ENCODE data around the gene CENPT.

CENPT gene

DNA sequence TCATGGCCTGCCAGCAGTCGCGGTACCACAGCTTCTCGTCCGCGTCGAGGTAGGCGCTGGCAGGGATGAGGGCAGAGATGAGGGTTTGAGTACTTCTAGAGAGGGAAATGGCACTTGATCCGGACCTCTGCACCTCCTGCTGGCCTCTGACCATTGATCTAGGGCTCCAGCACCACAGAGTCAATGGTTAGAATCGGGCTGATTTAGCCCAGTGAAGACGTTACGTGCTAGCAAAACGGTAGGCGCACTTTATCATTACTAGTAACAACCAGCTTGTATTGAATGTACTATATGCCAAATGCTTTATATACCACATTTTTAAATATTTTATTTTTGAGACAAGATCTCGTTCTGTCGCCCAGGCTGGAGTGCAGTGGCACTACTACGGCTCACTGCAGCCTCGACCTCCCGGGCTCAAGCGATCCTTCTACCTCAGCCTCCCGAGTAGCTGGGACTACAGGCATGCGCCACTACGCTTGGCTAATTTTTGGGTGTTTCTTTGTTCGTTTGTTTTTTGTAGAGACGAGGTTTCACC is 40.3 kb downstream of the CENPT start:
- DNase-seq (ENCODE audit: low read depth, low spot score), result no peak

- DNase-seq (ENCODE audit: low read depth, low spot score), result peak; percentile 98
Measured at GRCh38 chr16:67806428-67807147, 40.9 kb downstream of the CENPT start, which contains the start of the genes RANBP10 and TSNAXIP1. Gene RANBP10 (minus strand): TSS chr16:67806560. CDS start chr16:67806536, 24 bp downstream. Gene TSNAXIP1 (plus strand): TSS chr16:67806889. CDS start chr16:67807150, 261 bp downstream.

DNA sequence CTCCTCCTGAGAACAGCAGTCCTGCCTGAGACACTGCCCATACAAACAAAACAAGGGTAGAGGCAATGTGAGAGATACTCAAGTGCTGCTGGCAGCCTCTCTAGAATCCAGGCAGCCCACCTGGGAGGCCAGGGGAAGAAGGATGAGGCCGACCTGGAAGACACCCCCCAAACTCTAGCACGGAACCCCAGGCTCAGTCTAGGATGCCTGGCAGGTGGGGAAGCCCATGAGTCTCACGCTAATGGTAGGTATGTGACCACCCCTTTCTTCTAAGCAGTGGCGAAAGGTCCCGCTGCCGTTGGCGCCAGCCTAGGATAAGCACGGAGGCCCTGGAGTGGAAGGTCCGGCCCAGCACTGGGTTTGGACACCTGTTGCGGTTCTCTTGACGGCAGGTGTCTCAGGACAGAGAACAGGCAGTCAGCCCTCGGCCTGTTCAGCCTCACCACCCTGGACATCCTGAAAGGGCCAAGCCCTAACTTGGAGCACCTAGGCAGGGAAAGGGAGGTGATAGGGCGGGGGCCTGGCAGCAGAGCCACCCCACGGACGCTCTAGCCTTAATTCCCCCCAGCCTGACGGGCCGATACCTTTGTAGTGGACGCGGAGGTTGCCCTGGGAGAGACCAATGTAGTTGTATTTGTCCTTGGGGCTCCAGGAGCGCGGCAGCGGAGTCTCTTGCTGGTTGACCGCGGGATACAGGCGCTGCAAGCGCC is 41.6 kb downstream of the CENPT start:
- DNase-seq (ENCODE audit: low read depth, low spot score), result no peak

- no peak for DNase-seq (ENCODE audit: low read depth, low spot score)
Measured at GRCh38 chr16:67804853-67805542, 42.5 kb downstream of the CENPT start.

DNA sequence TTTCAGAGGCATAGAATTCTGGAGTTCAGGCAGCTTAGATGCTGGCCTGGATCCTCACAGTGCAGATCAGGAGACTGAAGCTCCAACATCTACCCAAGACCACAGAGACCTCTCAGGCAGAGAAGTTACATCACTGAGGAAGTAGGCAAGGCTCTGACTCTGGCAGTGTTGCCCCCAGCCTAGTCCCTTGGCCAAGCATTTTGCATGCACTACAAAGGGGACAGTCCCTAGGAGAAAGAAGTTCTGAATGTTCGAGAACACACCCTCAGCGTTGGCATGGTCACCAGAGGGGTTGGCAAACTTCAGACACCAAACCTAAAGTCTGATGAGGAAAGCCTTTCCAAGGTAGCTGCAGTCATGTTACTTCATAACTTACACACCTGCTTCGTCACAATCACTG is 43.6 kb downstream of the CENPT start:
- DNase-seq (ENCODE audit: low read depth, low spot score), result no peak

DNA sequence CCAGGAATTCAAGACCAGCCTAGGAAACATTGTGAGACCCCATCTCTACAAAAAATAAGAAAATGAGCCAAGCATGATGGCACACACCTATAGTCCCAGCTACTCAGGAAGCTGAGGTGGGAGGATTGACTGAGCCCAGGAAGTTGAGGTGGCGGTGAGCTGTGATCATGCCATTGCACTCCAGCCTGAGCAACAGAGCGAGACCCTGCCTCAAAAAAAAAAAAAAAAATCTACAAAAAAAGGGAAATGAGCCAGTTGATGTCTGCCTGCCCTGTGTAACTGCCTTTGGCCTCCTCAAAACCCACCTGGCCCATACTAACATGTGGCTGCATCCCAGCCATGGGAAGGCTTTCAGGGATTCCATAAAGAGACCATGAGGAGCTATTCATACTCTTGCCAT is 45.6 kb downstream of the CENPT start:
- no peak for DNase-seq (ENCODE audit: low read depth, low spot score)

- no peak for DNase-seq (ENCODE audit: low read depth, low spot score)
Measured at GRCh38 chr16:67801241-67801640, 46.3 kb downstream of the CENPT start.

DNA sequence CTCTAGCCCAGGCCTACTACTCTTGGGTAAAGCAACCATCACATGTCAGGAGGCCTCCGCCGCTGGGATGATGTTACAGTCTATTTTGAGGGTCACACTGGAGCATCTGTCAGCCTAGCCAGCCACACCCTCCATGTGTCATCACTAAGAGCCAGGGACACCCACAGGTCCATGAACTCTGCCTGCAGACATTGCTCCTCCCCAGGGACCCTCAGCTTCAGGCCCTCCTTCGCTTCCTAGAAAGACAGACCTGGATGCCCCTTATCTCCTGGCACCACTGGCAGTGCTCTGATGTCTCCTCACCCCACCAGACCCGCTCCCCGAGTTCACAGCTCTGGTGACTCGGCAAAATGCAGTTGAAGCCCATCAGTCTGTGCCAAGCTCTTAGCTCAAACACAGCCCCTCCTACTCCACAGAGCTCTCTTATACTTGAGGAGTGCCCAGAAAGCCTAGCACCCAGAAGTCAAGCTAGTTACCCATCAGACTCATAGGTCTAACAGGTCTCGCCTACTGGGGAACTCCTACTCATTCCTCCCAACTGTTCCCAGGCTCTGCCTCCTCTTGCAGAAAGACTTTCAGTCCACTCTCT is 47.1 kb downstream of the CENPT start:
- no peak for DNase-seq (ENCODE audit: low read depth, low spot score)

DNA sequence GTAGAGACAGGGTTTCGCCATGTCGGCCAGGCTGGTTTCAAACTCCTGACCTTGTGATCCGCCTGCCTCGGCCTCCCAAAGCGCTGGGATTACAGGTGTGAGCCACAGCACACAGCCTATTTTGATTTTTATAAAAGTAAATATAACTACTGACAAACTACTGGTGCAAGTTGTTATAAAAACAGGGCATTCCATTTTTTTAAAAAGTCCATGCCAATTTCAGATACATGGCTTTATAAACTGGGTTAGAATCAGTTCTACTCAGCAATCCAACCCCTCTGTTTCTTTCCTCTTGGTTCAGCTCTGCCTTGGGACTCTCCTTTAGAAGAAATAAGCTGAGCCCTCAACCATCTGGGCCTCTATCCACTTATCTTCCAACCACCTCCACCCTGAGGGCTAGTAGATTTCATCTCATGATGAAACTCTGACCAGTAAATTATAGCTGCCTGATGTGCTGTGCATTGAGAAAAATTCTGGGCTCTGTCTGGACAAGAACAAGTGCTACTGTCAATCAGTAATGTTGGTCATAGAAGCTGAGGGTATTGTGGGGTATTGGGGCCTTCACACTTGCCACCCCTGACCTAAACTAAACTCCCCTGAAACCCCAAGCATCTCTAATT is 51.3 kb downstream of the CENPT start:
- no peak for DNase-seq (ENCODE audit: low read depth, low spot score)

- DNase-seq (ENCODE audit: low read depth, low spot score), result no peak
Measured at GRCh38 chr16:67790071-67790470, 57.4 kb downstream of the CENPT start.

DNA sequence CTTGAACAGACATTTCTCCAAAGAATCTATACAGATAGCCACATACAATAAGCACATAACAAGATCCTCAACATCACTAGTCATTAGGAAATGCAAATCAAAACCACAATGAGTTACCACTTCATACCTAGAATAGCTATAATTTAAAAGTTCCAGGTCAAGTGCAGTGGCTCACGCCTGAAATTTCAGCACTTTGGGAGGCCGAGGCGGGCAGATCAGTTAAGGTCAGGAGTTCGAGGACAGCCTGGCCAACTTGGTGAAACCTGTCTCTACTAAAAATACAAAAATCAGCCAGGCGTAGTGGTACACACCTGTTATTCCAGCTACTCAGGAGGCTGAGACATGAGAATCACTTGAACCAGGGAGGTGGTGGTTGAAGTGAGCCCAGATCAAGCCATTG is 61.0 kb downstream of the CENPT start:
- no peak for DNase-seq (ENCODE audit: low read depth, low spot score)

DNA sequence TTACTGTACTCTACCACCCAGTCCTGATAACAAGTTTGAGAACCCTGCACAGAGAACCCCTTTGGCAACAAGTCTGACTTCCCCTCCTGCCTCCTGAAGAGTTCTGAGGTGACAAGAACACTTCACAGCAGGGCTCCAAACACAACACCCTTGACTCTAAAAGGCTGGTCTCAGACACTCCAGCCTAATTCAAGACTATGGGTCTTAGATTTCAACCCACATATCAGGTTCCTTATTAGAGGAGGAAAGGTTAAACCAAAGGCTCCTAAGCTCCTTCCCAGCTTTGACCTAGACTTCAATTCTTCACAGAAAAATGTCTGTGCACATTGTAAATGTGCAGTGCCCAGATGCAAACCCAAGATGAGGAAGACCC is 64.2 kb downstream of the CENPT start:
- no peak for DNase-seq (ENCODE audit: low read depth, low spot score)

GRCh38 chr16:67782567-67783352 is 64.7 kb downstream of the CENPT start:
- no peak for DNase-seq (ENCODE audit: low read depth, low spot score)

- no peak for DNase-seq (ENCODE audit: low read depth, low spot score)
Measured at GRCh38 chr16:67781565-67781921, 66.0 kb downstream of the CENPT start.

GRCh38 chr16:67780847-67781564 is 66.5 kb downstream of the CENPT start:
- DNase-seq (ENCODE audit: low read depth, low spot score), result no peak

GRCh38 chr16:67779256-67780014 is 68.1 kb downstream of the CENPT start:
- DNase-seq (ENCODE audit: low read depth, low spot score), result no peak
